GM12878 (cell line): Measurements from ENCODE around the gene MYMX. TPM values are rescaled to one million over a fixed set of nuclear protein-coding genes. Genes with fewer than 3 reads are reported as not detected.

Experiments
- ATAC-seq: fragments of 200-7000 bp; cut with Tn5 transposase; 3 replicates; pipeline ENCODE4 v1.9.1; 2020; ENCODE audit warnings: mild to moderate bottlenecking, moderate library complexity
- BruUV-seq: library from RNA; stranded (reverse); fragments of 400-500 nt; replicated peaks from 2 replicates; lab custom pipeline; 2021; lab: Mats Ljungman, UMichigan
- CTCF ChIA-PET: fragments of 300-600 bp; sonication (Branson Sonifier 250); formaldehyde crosslinking; extraction: SDS; loops from one replicate; lab custom pipeline; 2021; ENCODE audit warnings: inconsistent platforms; lab: Yijun Ruan, JAX
- POLR2A ChIA-PET: fragments of 350-600 bp; formaldehyde crosslinking; extraction: SDS; loops from one replicate; lab custom pipeline; 2021; ENCODE audit warnings: inconsistent platforms; lab: Charles Lee
- RAD21 ChIA-PET: fragments of 300-600 bp; sonication (Branson Sonifier 250); formaldehyde crosslinking; loops from one replicate; lab custom pipeline; 2023; ENCODE audit warnings: antibody characterized with exemption; ENCODE audit not compliant: unreplicated experiment; lab: Charles Lee
- SMC1A ChIA-PET: fragments of 300-600 bp; sonication (Branson Sonifier 250); formaldehyde crosslinking; loops from one replicate; lab custom pipeline; 2023; ENCODE audit not compliant: unreplicated experiment, uncharacterized antibody; lab: Charles Lee
- DNase-seq: peaks from one replicate; pipeline ENCODE4 v3.0.0-alpha.2; 2011; ENCODE audit warnings: low read depth, low spot score
- FAIRE-seq: peaks from 3 replicates; lab custom pipeline; 2011; peaks lifted over from hg19 to GRCh38; lab: Jason Lieb, UNC
- H2AFZ ChIP-seq: 2 replicates; pipeline ENCODE4 v1.6.0; 2011; ENCODE audit warnings: low read depth, low read length, control low read depth; ENCODE audit not compliant: control insufficient read depth
- H3K27ac ChIP-seq: 2 replicates; pipeline ENCODE4 v1.5.1; 2011; ENCODE audit warnings: control low read depth; ENCODE audit not compliant: control insufficient read depth, insufficient read depth
- H3K27me3 ChIP-seq, 2 experiments: replicated peaks in 1 of 2; 2 replicates each; pipeline versions ENCODE4 v1.6.0 to v1.6.1; 2011; ENCODE audit warnings: low read length in 1 of 2; ENCODE audit not compliant: control insufficient read depth in 2 of 2, insufficient read depth in 2 of 2
- H3K36me3 ChIP-seq, 2 experiments: 2 replicates each; pipeline ENCODE4 v1.5.1; 2011; ENCODE audit warnings: low read length in 1 of 2; ENCODE audit not compliant: control insufficient read depth in 2 of 2, insufficient read depth in 2 of 2
- H3K4me1 ChIP-seq: 2 replicates; pipeline ENCODE4 v1.6.1; 2011; ENCODE audit warnings: mild to moderate bottlenecking, low read length, moderate library complexity, mixed read lengths; ENCODE audit not compliant: control insufficient read depth, insufficient read depth
- H3K4me2 ChIP-seq: 2 replicates; pipeline ENCODE4 v1.6.0; 2011; ENCODE audit warnings: control low read depth; ENCODE audit not compliant: control insufficient read depth, insufficient read depth
- H3K4me3 ChIP-seq: fragments of 200-600 bp; sonication (generic); 2 replicates; pipeline ENCODE4 v1.5.1; 2016
- H3K79me2 ChIP-seq: 2 replicates; pipeline ENCODE4 v1.6.0; 2011; ENCODE audit warnings: low read length; ENCODE audit not compliant: control insufficient read depth, insufficient read depth
- H3K9ac ChIP-seq: 2 replicates; pipeline ENCODE4 v1.8.0; 2011; ENCODE audit warnings: low read length, control low read depth, mixed read lengths; ENCODE audit not compliant: control insufficient read depth, insufficient read depth
- H3K9me3 ChIP-seq: replicated peaks from 3 replicates; pipeline ENCODE4 v1.5.1; 2011; ENCODE audit warnings: mild to moderate bottlenecking, low read length; ENCODE audit not compliant: control insufficient read depth, insufficient read depth
- H4K20me1 ChIP-seq: 2 replicates; pipeline ENCODE4 v1.6.0; 2011; ENCODE audit not compliant: control insufficient read depth, insufficient read depth
- CEBPZ ChIP-seq: fragments of 150-350 bp; IDR thresholded peaks from 2 replicates; pipeline ENCODE4 v1.6.1; 2016; ENCODE audit warnings: low read depth, low read length
- IRF4 ChIP-seq: IDR thresholded peaks from 2 replicates; pipeline ENCODE4 v1.6.1; 2011; ENCODE audit warnings: low read depth, low read length
- MLLT1 ChIP-seq: fragments of 450-650 bp; IDR thresholded peaks from 2 replicates; pipeline ENCODE4 v1.6.1; 2016; ENCODE audit warnings: mild to moderate bottlenecking
- MYC ChIP-seq: IDR thresholded peaks from 2 replicates; pipeline ENCODE4 v1.6.1; 2011; ENCODE audit warnings: mild to moderate bottlenecking, low read length, moderate library complexity, inconsistent platforms; ENCODE audit not compliant: insufficient read depth, insufficient replicate concordance, insufficient read length, severe bottlenecking
- NFXL1 ChIP-seq: fragments of 450-650 bp; IDR thresholded peaks from 2 replicates; pipeline ENCODE4 v1.6.1; 2017; ENCODE audit warnings: antibody characterized with exemption, mild to moderate bottlenecking, borderline replicate concordance
- NFYB ChIP-seq: IDR thresholded peaks from 2 replicates; pipeline ENCODE4 v1.6.1; 2011; ENCODE audit warnings: low read depth, mild to moderate bottlenecking, low read length, improper control_type of control experiment, moderate library complexity; ENCODE audit not compliant: insufficient read depth
- POLR2AphosphoS5 ChIP-seq: IDR thresholded peaks from 2 replicates; pipeline ENCODE4 v1.6.1; 2011; ENCODE audit warnings: mild to moderate bottlenecking, low read length, inconsistent platforms
- RBBP5 ChIP-seq: fragments of 200-600 bp; sonication (generic); conservative IDR thresholded peaks from 2 replicates; pipeline ENCODE4 v1.6.1; 2016
- RELA ChIP-seq: fragments of 450-650 bp; IDR thresholded peaks from 2 replicates; pipeline ENCODE4 v1.8.0; 2014; ENCODE audit warnings: borderline replicate concordance; ENCODE audit not compliant: partially characterized antibody
- SUPT20H ChIP-seq: IDR thresholded peaks from 2 replicates; pipeline ENCODE4 v1.6.1; 2011; ENCODE audit warnings: low read depth, mild to moderate bottlenecking, low read length, moderate library complexity, borderline replicate concordance; ENCODE audit not compliant: control insufficient read depth
- WGBS: methylation state at CpG from one replicate; pipeline ENCODE4 v1.1.6; 2016; ENCODE audit warnings: low lambda C conversion rate; ENCODE audit not compliant: insufficient replicate concordance, insufficient coverage; ENCODE audit errors: missing lambda C conversion rate; 5-methylcytosine and 5-hydroxymethylcytosine counted together
- in situ Hi-C: fragments of 300-500 bp; cut with MboI; formaldehyde crosslinking; loops from 9 replicates; pipeline ENCODE4 v1.14.3; 2018; ENCODE audit warnings: mixed read lengths
- intact Hi-C: fragments of 100-400 bp; cut with micrococcal nuclease; formaldehyde crosslinking; loops from one replicate; pipeline ENCODE4 v1.14.2; 2022; ENCODE audit not compliant: unreplicated experiment
- polyA plus RNA-seq, 11 experiments: library from polyadenylated mRNA; depleted of rRNA in 4 of 11; unstranded in 6 of 11; stranded (reverse) in 5 of 11; fragments of >200 nt; fragmentation: Nextera tagmentation in 4 of 11; fragmentation: Illumina TruSeq in 1 of 11; extraction: Ambion mirVana in 4 of 11; extraction: Trizol in 1 of 11; gene quantifications; 1 replicate in 1 of 11; 2 replicates in 10 of 11; pipeline versions ENCODE4 v1.2.1 to v1.2.3, GENCODE V29; 2011 to 2016; ENCODE audit warnings: inconsistent platforms in 2 of 11, missing spikeins in 2 of 11, low read depth in 1 of 11
- total RNA-seq, 4 experiments: library from RNA; depleted of rRNA in 3 of 4; stranded (reverse); fragments of >200 nt in 3 of 4; fragmentation: Illumina TruSeq in 1 of 4; extraction: Trizol in 1 of 4; gene quantifications; 2 replicates each; pipeline versions ENCODE4 v1.2.1 to v1.2.3, GENCODE V29; 2013 to 2021

The MYMX gene
- total and polyA plus RNA-seq, 10 of the 15 experiments (the other 5 are each of a cell fraction or from before 2014, with no cell fraction given), result not detected

- H3K79me2 ChIP-seq, result no peaks in the 10 kb centered on the region
- no peaks in the 10 kb centered on the region for H3K36me3 ChIP-seq
- ChIA-PET RAD21 (interaction anchor here (1.9 to 2.9 kb wide), 3 partner anchors 41 to 60 kb away, joined by 7 to 12 read pairs (median 10); no protein-coding TSS in a partner anchor), CTCF (interaction anchor here (1.2 to 2.4 kb wide), 8 partner anchors 44 to 160 kb away, joined by 3 to 12 read pairs (median 6); no protein-coding TSS in a partner anchor), POLR2A (interaction anchor here (1.3 to 2.8 kb wide), 3 partner anchors 12 to 78 kb away, joined by 3 to 15 read pairs (median 14); no protein-coding TSS in a partner anchor), SMC1A (interaction anchor here (1.0 to 2.6 kb wide), 6 partner anchors 10 to 79 kb away, joined by 3 to 9 read pairs (median 6); no protein-coding TSS in a partner anchor)
- in situ Hi-C loops (no loop called here), intact Hi-C loops (loop anchor here (2.0 kb wide), 1 partner anchor 41 kb away; no protein-coding TSS in a partner anchor)
- no peaks in the 10 kb centered on the region for H3K27me3 ChIP-seq
- peaks cover 15% of the 10 kb centered on the region for H3K4me1 ChIP-seq
- H4K20me1 ChIP-seq, result no peaks in the 10 kb centered on the region
- 92% methylated on average over 13 of the region's 13 CpGs for WGBS
- no peak overlapping the region for H3K9ac ChIP-seq
- FAIRE-seq (no peak), DNase-seq (no peak), ATAC-seq (no peak)
- H3K4me3 ChIP-seq, result no peak overlapping the region
- H3K9me3 ChIP-seq, result peaks cover 2% of the 10 kb centered on the region; the same call in 1 of the 3 replicates
- TF ChIP-seq IRF4 (no peak), RELA (no peak), NFXL1 (no peak), MYC (no peak), RBBP5 (no peak), NFYB (no peak), SUPT20H (no peak), CEBPZ (no peak), MLLT1 (no peak), POLR2AphosphoS5 (no peak)
- no peak overlapping the region for H3K27ac ChIP-seq
- no peak overlapping the region for H2AFZ ChIP-seq
- H3K4me2 ChIP-seq, result no peak overlapping the region
- no TSS peak for BruUV-seq
Measured at GRCh38 chr6:44177691-44178423, 38.9 kb upstream of the MYMX start.
